SK-N-SH (cell line): ENCODE data around the gene MUC2. TPM values are rescaled to one million over a fixed set of nuclear protein-coding genes. Genes with fewer than 3 reads are reported as not detected.

ENCODE experiments used
- CTCF ChIA-PET: fragments of 300-600, 350-600 bp; formaldehyde crosslinking; extraction: SDS; loops from one replicate; lab custom pipeline; 2021; lab: Yijun Ruan, JAX
- POLR2A ChIA-PET: fragments of 350-600 bp; sonication (Branson Sonifier 250); formaldehyde crosslinking; extraction: SDS; loops from one replicate; lab custom pipeline; 2020; ENCODE audit warnings: antibody characterized with exemption, inconsistent platforms; lab: Yijun Ruan, JAX
- DNase-seq: peaks from one replicate; pipeline ENCODE4 v3.0.0; 2012
- H2AFZ ChIP-seq: fragments of 200-600 bp; sonication (generic); 2 replicates; pipeline ENCODE4 v1.8.1; 2016; ENCODE audit warnings: antibody characterized with exemption, mild to moderate bottlenecking, low read depth
- H3F3A ChIP-seq: fragments of 200-600 bp; sonication (generic); replicated peaks from 2 replicates; pipeline ENCODE3; 2016; ENCODE audit warnings: antibody characterized with exemption, mild to moderate bottlenecking; ENCODE audit not compliant: insufficient read depth
- H3K27ac ChIP-seq, 2 experiments: fragments of 200-500 bp in 1 of 2; fragments of 200-600 bp in 1 of 2; sonication (Bioruptor generic) in 1 of 2; sonication (generic), shearing (Covaris generic) in 1 of 2; 2 replicates each; pipeline versions ENCODE4 v1.5.1 to v1.6.1; 2014 to 2016; ENCODE audit warnings: low read depth in 2 of 2, inconsistent platforms in 1 of 2, low read length in 1 of 2, mild to moderate bottlenecking in 1 of 2, mixed read lengths in 1 of 2
- H3K27me3 ChIP-seq: fragments of 200-600 bp; sonication (generic), shearing (Covaris generic); 2 replicates; pipeline ENCODE4 v1.6.1; 2016; ENCODE audit warnings: mixed run types; ENCODE audit not compliant: insufficient read depth
- H3K36me3 ChIP-seq, 2 experiments: fragments of 200-500 bp in 1 of 2; fragments of 200-600 bp in 1 of 2; sonication (Bioruptor generic) in 1 of 2; sonication (generic) in 1 of 2; replicated peaks in 1 of 2; 2 replicates each; pipeline versions ENCODE3 to v1.5.1; 2014 to 2016; ENCODE audit warnings: low read length in 1 of 2, mild to moderate bottlenecking in 1 of 2; ENCODE audit not compliant: insufficient read depth in 2 of 2, control insufficient read depth in 1 of 2
- H3K4me1 ChIP-seq, 2 experiments: fragments of 200-500 bp in 1 of 2; fragments of 200-600 bp in 1 of 2; sonication (Bioruptor generic) in 1 of 2; sonication (generic), shearing (Covaris generic) in 1 of 2; 2 replicates each; pipeline versions ENCODE4 v1.5.1 to v1.6.1; 2014 to 2016; ENCODE audit warnings: low read depth in 1 of 2, low read length in 1 of 2, mixed run types in 1 of 2; ENCODE audit not compliant: insufficient read depth in 2 of 2, control insufficient read depth in 1 of 2
- H3K4me2 ChIP-seq: fragments of 200-600 bp; sonication (generic), shearing (Covaris generic); 2 replicates; pipeline ENCODE4 v1.6.1; 2017; ENCODE audit warnings: mixed run types
- H3K4me3 ChIP-seq, 2 experiments: fragments of 200-500 bp in 1 of 2; fragments of 200-600 bp in 1 of 2; sonication (Bioruptor generic) in 1 of 2; sonication (generic), shearing (Covaris generic) in 1 of 2; 2 replicates each; pipeline versions ENCODE4 v1.5.1 to v1.8.1; 2014 to 2016; ENCODE audit warnings: low read depth in 2 of 2, inconsistent platforms in 1 of 2, low read length in 1 of 2, mild to moderate bottlenecking in 1 of 2, mixed read lengths in 1 of 2, moderate library complexity in 1 of 2
- H3K79me2 ChIP-seq: fragments of 200-600 bp; sonication (generic); 2 replicates; pipeline ENCODE4 v1.8.1; 2017; ENCODE audit warnings: mild to moderate bottlenecking; ENCODE audit not compliant: insufficient read depth
- H3K9ac ChIP-seq: fragments of 200-600 bp; sonication (generic); 2 replicates; pipeline ENCODE4 v1.6.1; 2017; ENCODE audit warnings: mixed run types
- H3K9me2 ChIP-seq: fragments of 200-600 bp; sonication (generic); 2 replicates; pipeline ENCODE4 v1.6.1; 2017; ENCODE audit warnings: mixed run types
- H3K9me3 ChIP-seq: fragments of 200-600 bp; sonication (generic); 2 replicates; pipeline ENCODE4 v1.6.1; 2017; ENCODE audit warnings: mixed run types, mild to moderate bottlenecking, moderate library complexity
- H4K20me1 ChIP-seq: fragments of 200-600 bp; sonication (generic); 2 replicates; pipeline ENCODE4 v1.6.1; 2017; ENCODE audit warnings: mild to moderate bottlenecking, mixed run types; ENCODE audit not compliant: insufficient read depth
- EZH2phosphoT487 ChIP-seq: fragments of 200-600 bp; sonication (generic); IDR thresholded peaks from 2 replicates; pipeline ENCODE4 v1.6.1; 2017; ENCODE audit warnings: low read depth, mixed run types, mild to moderate bottlenecking, antibody characterized with exemption, moderate library complexity, borderline replicate concordance
- FOSL2 ChIP-seq: IDR thresholded peaks from 2 replicates; pipeline ENCODE4 v1.4.0; 2012; ENCODE audit warnings: low read depth, mild to moderate bottlenecking, moderate library complexity, borderline replicate concordance
- JUND ChIP-seq: IDR thresholded peaks from 2 replicates; pipeline ENCODE4 v1.4.0; 2012
- MAX ChIP-seq: IDR thresholded peaks from 2 replicates; pipeline ENCODE4 v1.4.0; 2012; ENCODE audit warnings: low read depth
- MEF2A ChIP-seq: IDR thresholded peaks from 2 replicates; pipeline ENCODE4 v1.4.0; 2012; ENCODE audit warnings: low read depth, borderline replicate concordance
- MXI1 ChIP-seq: IDR thresholded peaks from 2 replicates; pipeline ENCODE4 v1.6.1; 2012; ENCODE audit warnings: mild to moderate bottlenecking, low read depth, low read length, improper control_type of control experiment
- PBX3 ChIP-seq: IDR thresholded peaks from 2 replicates; pipeline ENCODE4; 2012
- POLR2AphosphoS5 ChIP-seq: IDR thresholded peaks from 2 replicates; pipeline ENCODE4 v1.6.1; 2012; ENCODE audit warnings: low read depth, low read length
- RAD21 ChIP-seq: IDR thresholded peaks from 2 replicates; pipeline ENCODE4 v1.6.1; 2012; ENCODE audit warnings: mild to moderate bottlenecking, low read length
- REST ChIP-seq: IDR thresholded peaks from 2 replicates; pipeline ENCODE4 v1.6.1; 2012; ENCODE audit warnings: mild to moderate bottlenecking, low read depth, low read length, moderate library complexity
- RFX5 ChIP-seq: IDR thresholded peaks from 2 replicates; pipeline ENCODE4 v1.6.1; 2012; ENCODE audit warnings: mild to moderate bottlenecking, improper control_type of control experiment, low read length
- RXRA ChIP-seq: IDR thresholded peaks from 2 replicates; pipeline ENCODE4 v1.4.0; 2012; ENCODE audit warnings: low read depth, mild to moderate bottlenecking, borderline replicate concordance
- SMC3 ChIP-seq: IDR thresholded peaks from 2 replicates; pipeline ENCODE4 v1.6.1; 2012; ENCODE audit warnings: low read depth, low read length, improper control_type of control experiment
- TCF12 ChIP-seq: IDR thresholded peaks from 2 replicates; pipeline ENCODE4 v1.4.0; 2012
- TEAD4 ChIP-seq: IDR thresholded peaks from 2 replicates; pipeline ENCODE4 v1.4.0; 2012; ENCODE audit warnings: mild to moderate bottlenecking, borderline replicate concordance; ENCODE audit not compliant: insufficient read depth
- USF2 ChIP-seq: fragments of 150-350 bp; IDR thresholded peaks from 2 replicates; pipeline ENCODE4 v1.6.1; 2017; ENCODE audit warnings: antibody characterized with exemption, low read length, low read depth, borderline replicate concordance
- YY1 ChIP-seq: IDR thresholded peaks from 2 replicates; pipeline ENCODE4 v1.4.0; 2012; ENCODE audit warnings: low read depth, mild to moderate bottlenecking
- ZBTB33 ChIP-seq: IDR thresholded peaks from 2 replicates; pipeline ENCODE4 v1.4.0; 2012; ENCODE audit warnings: low read depth, borderline replicate concordance
- WGBS: methylation state at CpG from one replicate; pipeline ENCODE4 v1.1.6; 2017; ENCODE audit warnings: low lambda C conversion rate; 5-methylcytosine and 5-hydroxymethylcytosine counted together
- polyA plus RNA-seq, 3 experiments: library from polyadenylated mRNA; depleted of rRNA; stranded (reverse); fragments of >200 nt; gene quantifications; 2 replicates each; pipeline ENCODE4 v1.2.3, GENCODE V29; 2012

Gene MUC2
- polyA plus RNA-seq, 1 of the 3 experiments (the other 2 are of a cell fraction): not detected

- ChIA-PET CTCF (interaction anchor here (0.9 to 1.0 kb wide), 2 partner anchors 22 to 29 kb away, joined by 3 read pairs; no protein-coding TSS in a partner anchor), POLR2A (no interaction called here)
- Histone ChIP-seq H3K36me3 (no peaks in the 10 kb centered on the region), H2AFZ (no peak overlapping the region), H3K79me2 (no peaks in the 10 kb centered on the region), H3K27ac (no peak overlapping the region), H3K9ac (no peak overlapping the region), H3F3A (no peaks in the 10 kb centered on the region), H3K9me2 (no peaks in the 10 kb centered on the region)
- no peak for DNase-seq
- 87% methylated on average over 19 of the region's 28 CpGs for WGBS
- no peak for TF ChIP-seq MEF2A
- no peak for TF ChIP-seq SMC3
- no peak for TF ChIP-seq TEAD4
- TF ChIP-seq FOSL2: no peak
- no peak for TF ChIP-seq PBX3
- TF ChIP-seq RXRA: no peak
- TF ChIP-seq REST: no peak
- no peak for TF ChIP-seq TCF12
- TF ChIP-seq MXI1: no peak
- TF ChIP-seq EZH2phosphoT487: no peak
- no peak for TF ChIP-seq ZBTB33
- TF ChIP-seq RAD21: no peak
- TF ChIP-seq YY1: no peak
- TF ChIP-seq RFX5: no peak
- TF ChIP-seq MAX: no peak
- no peak for TF ChIP-seq JUND
- TF ChIP-seq USF2: no peak
- no peak for TF ChIP-seq POLR2AphosphoS5
- TF ChIP-seq, all 33 proteins: peak for 0
- H3K4me2 ChIP-seq: no peak overlapping the region
- no peaks in the 10 kb centered on the region for H3K27me3 ChIP-seq
- H3K4me1 ChIP-seq: peaks cover 0 to 5% of the 10 kb centered on the region in 2 experiments; a peak in 1 of 4 replicates
- H3K9me3 ChIP-seq: no peaks in the 10 kb centered on the region
- no peaks in the 10 kb centered on the region for H4K20me1 ChIP-seq
- H3K4me3 ChIP-seq: no peak overlapping the region
Measured at GRCh38 chr11:1075341-1075911, 752 bp downstream of the MUC2 start.
